Panc1 (cell line): ENCODE results near the gene ARL10. TPM values are rescaled to one million over a fixed set of nuclear protein-coding genes. Genes with fewer than 3 reads are reported as not detected.

Experiments
- ATAC-seq: fragments of 200-7000 bp; cut with Tn5 transposase; 2 replicates; pipeline ENCODE4 v1.9.1; 2020; ENCODE audit warnings: mild to moderate bottlenecking, moderate library complexity
- BruUV-seq: library from RNA; stranded (reverse); fragments of 400-500 nt; replicated peaks from 2 replicates; lab custom pipeline; 2021; lab: Mats Ljungman, UMichigan
- CTCF ChIA-PET: fragments of 300-600 bp; sonication (Branson Sonifier 250); formaldehyde crosslinking; loops from one replicate; lab custom pipeline; 2022; ENCODE audit warnings: antibody characterized with exemption; lab: Charles Lee
- POLR2A ChIA-PET: fragments of 300-600 bp; sonication (Branson Sonifier 250); formaldehyde crosslinking; loops from one replicate; lab custom pipeline; 2022; ENCODE audit warnings: antibody characterized with exemption; lab: Charles Lee
- DNase-seq: peaks from one replicate; pipeline ENCODE4 v3.0.0-alpha.2; 2010; ENCODE audit warnings: low read depth, low spot score
- H3K27ac ChIP-seq: 2 replicates; pipeline ENCODE4 v1.5.1; 2011; ENCODE audit warnings: mild to moderate bottlenecking, low read length, inconsistent platforms
- H3K27me3 ChIP-seq: fragments of 200-500 bp; sonication (Bioruptor generic); 2 replicates; pipeline ENCODE4 v1.6.0; 2014; ENCODE audit warnings: low read length, inconsistent platforms; ENCODE audit not compliant: control insufficient read depth, insufficient read depth
- H3K36me3 ChIP-seq: fragments of 200-500 bp; sonication (Bioruptor generic); 2 replicates; pipeline ENCODE4 v1.5.1; 2014; ENCODE audit warnings: inconsistent platforms, mild to moderate bottlenecking, low read length, moderate library complexity; ENCODE audit not compliant: control insufficient read depth, insufficient read depth
- H3K4me1 ChIP-seq: 2 replicates; pipeline ENCODE4 v1.5.1; 2011; ENCODE audit warnings: inconsistent platforms, mild to moderate bottlenecking, low read length, moderate library complexity; ENCODE audit not compliant: control insufficient read depth, insufficient read depth
- H3K4me3 ChIP-seq, 2 experiments: 2 replicates each; pipeline ENCODE4 v1.5.1; 2011 to 2012; ENCODE audit warnings: low read depth in 2 of 2, low read length in 2 of 2, mild to moderate bottlenecking in 2 of 2, inconsistent platforms in 1 of 2, moderate library complexity in 1 of 2
- H3K9me3 ChIP-seq: fragments of 200-500 bp; sonication (Bioruptor generic); 2 replicates; pipeline ENCODE4 v1.5.1; 2014; ENCODE audit warnings: low read depth, mild to moderate bottlenecking, inconsistent platforms, low read length, moderate library complexity; ENCODE audit not compliant: control insufficient read depth, insufficient read depth
- POLR2AphosphoS5 ChIP-seq: IDR thresholded peaks from 2 replicates; pipeline ENCODE4 v1.6.1; 2012; ENCODE audit warnings: mild to moderate bottlenecking, low read depth, low read length, moderate library complexity
- SIN3A ChIP-seq: IDR thresholded peaks from 2 replicates; pipeline ENCODE4 v1.6.1; 2012; ENCODE audit warnings: low read depth, mild to moderate bottlenecking, low read length, moderate library complexity, borderline replicate concordance; ENCODE audit not compliant: insufficient read depth
- TCF7L2 ChIP-seq: IDR thresholded peaks from 2 replicates; pipeline ENCODE4 v1.6.1; 2011; ENCODE audit warnings: mild to moderate bottlenecking, low read depth, low read length, inconsistent platforms
- in situ Hi-C: cut with HindIII; loops from 2 replicates; pipeline ENCODE4 v1.10.0; 2016; ENCODE audit warnings: low sequenced_read_pairs, low pct_unique_long_range_greater_than_20kb
- intact Hi-C: fragments of 100-400 bp; cut with micrococcal nuclease; formaldehyde crosslinking; loops from one replicate; pipeline ENCODE4 v1.10.0; 2022; ENCODE audit not compliant: unreplicated experiment
- total RNA-seq: library from RNA; stranded (reverse); gene quantifications from one replicate; pipeline ENCODE4 v1.2.1, GENCODE V29; 2021; ENCODE audit not compliant: unreplicated experiment
- TF ChIP-seq, protein P1 (sequence below): fragments of 450-650 bp; IDR thresholded peaks from 2 replicates; pipeline ENCODE4 v1.5.1; 2017; ENCODE audit warnings: mild to moderate bottlenecking
- TF ChIP-seq, protein P2 (sequence below), 2 experiments: IDR thresholded peaks; 2 replicates each; pipeline ENCODE4 v1.6.1; 2011 to 2012; ENCODE audit warnings: low read depth in 2 of 2, control low read depth in 1 of 2, low read length in 1 of 2, mild to moderate bottlenecking in 1 of 2, moderate library complexity in 1 of 2; ENCODE audit not compliant: insufficient read depth in 1 of 2

The ARL10 gene
- total RNA-seq, 1 experiment from 2014 or later: 2.0 TPM

DNA sequence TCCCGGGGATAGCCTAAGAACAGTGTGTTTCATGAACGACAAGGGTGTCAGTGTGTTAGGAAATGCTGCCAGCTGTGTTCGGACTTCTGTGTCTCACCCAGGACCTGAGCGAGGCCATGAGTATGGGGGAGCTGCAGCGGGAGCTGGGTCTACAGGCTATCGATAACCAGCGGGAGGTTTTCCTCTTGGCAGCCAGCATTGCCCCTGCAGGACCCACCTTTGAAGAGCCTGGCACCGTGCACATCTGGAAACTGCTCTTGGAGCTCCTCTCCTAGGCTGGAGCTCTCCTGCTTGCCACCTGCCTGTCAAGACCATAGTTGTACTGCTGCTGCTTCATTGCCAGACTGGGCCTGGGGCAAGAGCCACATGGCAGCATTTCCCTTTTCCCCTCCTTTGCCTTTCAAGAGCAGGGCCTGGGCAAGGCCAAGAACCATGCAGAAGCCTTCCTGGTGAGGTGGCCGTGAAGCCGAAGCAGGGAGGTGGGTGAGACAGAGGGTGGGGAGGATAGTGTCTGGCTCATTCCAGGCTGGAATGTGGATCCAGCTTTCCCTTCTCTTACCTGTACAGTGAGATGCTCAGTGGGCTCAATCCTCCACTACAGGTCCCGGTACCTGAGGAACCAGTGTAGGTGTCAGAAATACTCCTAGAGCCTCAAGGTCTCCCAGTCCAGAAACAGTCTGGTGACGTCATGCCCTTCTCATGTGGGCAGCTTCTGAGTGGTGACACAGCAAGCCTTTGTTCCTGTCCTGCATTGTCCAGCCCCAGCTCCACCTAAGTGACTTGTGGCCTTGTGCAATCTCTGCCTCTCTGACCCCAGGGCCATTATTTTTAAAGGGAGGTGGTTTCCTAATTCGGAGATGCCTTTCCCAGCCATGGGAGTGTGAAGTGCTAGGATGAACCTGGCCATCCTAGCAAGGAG is 6.6 kb downstream of the ARL10 start:
- intact Hi-C loops: no loop called here
- DNase-seq: no peak
- CTCF ChIA-PET: interaction anchor here (1.0 kb wide), 1 partner anchor 10 kb away, joined by 7 read pairs; no protein-coding TSS in a partner anchor
- Histone ChIP-seq H3K9me3 (no peaks in the 10 kb centered on the region), H3K27ac (no peak overlapping the region), H3K36me3 (no peaks in the 10 kb centered on the region), H3K27me3 (no peaks in the 10 kb centered on the region), H3K4me1 (no peaks in the 10 kb centered on the region), H3K4me3 (no peak overlapping the region)
- TF ChIP-seq, protein P1, sequence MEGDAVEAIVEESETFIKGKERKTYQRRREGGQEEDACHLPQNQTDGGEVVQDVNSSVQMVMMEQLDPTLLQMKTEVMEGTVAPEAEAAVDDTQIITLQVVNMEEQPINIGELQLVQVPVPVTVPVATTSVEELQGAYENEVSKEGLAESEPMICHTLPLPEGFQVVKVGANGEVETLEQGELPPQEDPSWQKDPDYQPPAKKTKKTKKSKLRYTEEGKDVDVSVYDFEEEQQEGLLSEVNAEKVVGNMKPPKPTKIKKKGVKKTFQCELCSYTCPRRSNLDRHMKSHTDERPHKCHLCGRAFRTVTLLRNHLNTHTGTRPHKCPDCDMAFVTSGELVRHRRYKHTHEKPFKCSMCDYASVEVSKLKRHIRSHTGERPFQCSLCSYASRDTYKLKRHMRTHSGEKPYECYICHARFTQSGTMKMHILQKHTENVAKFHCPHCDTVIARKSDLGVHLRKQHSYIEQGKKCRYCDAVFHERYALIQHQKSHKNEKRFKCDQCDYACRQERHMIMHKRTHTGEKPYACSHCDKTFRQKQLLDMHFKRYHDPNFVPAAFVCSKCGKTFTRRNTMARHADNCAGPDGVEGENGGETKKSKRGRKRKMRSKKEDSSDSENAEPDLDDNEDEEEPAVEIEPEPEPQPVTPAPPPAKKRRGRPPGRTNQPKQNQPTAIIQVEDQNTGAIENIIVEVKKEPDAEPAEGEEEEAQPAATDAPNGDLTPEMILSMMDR: no peak
- no peak for TF ChIP-seq TCF7L2
- TF ChIP-seq, protein P2, sequence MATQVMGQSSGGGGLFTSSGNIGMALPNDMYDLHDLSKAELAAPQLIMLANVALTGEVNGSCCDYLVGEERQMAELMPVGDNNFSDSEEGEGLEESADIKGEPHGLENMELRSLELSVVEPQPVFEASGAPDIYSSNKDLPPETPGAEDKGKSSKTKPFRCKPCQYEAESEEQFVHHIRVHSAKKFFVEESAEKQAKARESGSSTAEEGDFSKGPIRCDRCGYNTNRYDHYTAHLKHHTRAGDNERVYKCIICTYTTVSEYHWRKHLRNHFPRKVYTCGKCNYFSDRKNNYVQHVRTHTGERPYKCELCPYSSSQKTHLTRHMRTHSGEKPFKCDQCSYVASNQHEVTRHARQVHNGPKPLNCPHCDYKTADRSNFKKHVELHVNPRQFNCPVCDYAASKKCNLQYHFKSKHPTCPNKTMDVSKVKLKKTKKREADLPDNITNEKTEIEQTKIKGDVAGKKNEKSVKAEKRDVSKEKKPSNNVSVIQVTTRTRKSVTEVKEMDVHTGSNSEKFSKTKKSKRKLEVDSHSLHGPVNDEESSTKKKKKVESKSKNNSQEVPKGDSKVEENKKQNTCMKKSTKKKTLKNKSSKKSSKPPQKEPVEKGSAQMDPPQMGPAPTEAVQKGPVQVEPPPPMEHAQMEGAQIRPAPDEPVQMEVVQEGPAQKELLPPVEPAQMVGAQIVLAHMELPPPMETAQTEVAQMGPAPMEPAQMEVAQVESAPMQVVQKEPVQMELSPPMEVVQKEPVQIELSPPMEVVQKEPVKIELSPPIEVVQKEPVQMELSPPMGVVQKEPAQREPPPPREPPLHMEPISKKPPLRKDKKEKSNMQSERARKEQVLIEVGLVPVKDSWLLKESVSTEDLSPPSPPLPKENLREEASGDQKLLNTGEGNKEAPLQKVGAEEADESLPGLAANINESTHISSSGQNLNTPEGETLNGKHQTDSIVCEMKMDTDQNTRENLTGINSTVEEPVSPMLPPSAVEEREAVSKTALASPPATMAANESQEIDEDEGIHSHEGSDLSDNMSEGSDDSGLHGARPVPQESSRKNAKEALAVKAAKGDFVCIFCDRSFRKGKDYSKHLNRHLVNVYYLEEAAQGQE (IDR thresholded peaks at IDR 0.05; ENCODE audit: insufficient read depth in 1 of 2, low read depth in 2 of 2, low read length in 1 of 2): no peak
- TF ChIP-seq POLR2AphosphoS5: no peak
- TF ChIP-seq SIN3A: no peak
- in situ Hi-C loops: no loop called here
- POLR2A ChIA-PET: no interaction called here
- no TSS peak for BruUV-seq
- ATAC-seq: no peak

DNA sequence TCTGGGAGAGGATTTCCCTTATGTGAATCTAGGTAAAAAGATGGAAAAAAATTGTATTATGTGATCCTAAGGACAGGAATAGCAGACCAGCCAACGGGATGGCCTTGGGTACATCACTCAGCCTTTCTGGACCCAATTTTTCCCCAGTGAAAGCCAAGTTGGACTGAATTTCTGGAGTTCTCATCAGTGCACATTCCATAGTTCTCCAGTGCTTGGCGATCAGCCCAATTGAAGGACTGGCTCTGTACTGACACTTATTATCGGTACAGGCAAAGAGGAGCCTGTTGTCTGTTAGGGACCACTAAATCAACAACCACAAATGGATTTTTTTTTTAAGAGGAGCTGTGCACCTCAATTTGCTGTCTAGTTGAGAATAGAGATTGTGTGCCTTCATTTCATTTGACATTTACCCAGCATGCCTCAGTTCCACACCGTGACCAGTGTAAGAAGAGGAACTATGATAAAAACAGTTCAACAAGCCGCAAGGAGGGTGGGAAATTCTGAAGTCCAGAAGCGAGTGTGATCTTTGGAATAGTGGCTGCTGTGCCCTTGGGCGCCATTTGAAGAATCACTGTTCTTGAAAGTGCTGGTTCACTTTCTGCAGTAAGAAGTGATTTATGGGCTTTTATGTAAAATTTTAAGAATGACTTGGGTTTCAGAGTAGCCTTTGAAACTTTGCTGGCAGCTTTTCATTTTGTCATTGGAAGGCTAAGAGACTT is 8.0 kb downstream of the ARL10 start:
- TF ChIP-seq SIN3A: no peak
- TF ChIP-seq, protein P2 (IDR thresholded peaks at IDR 0.05; ENCODE audit: insufficient read depth in 1 of 2, low read depth in 2 of 2, low read length in 1 of 2): no peak
- no peak for TF ChIP-seq TCF7L2
- TF ChIP-seq, protein P1: no peak
- TF ChIP-seq POLR2AphosphoS5: no peak
- POLR2A ChIA-PET: no interaction called here
- Histone ChIP-seq H3K9me3 (no peaks in the 10 kb centered on the region), H3K4me1 (no peaks in the 10 kb centered on the region), H3K36me3 (no peaks in the 10 kb centered on the region), H3K27me3 (no peaks in the 10 kb centered on the region), H3K27ac (no peak overlapping the region), H3K4me3 (no peak overlapping the region)
- ATAC-seq: no peak
- in situ Hi-C loops: no loop called here
- intact Hi-C loops: no loop called here
- DNase-seq: no peak
- CTCF ChIA-PET: interaction anchor here (0.6 to 1.0 kb wide), 2 partner anchors 11 to 210 kb away, joined by 4 to 7 read pairs; no protein-coding TSS in a partner anchor
- BruUV-seq: no TSS peak
